Stomach (tissue), 9 donors: Measurements from ENCODE around the gene GAR1. TPM values are rescaled to one million over a fixed set of nuclear protein-coding genes. Genes with fewer than 3 reads are reported as not detected.
A peak's percentile ranks its signal among the peaks of the same experiment; 100 is the strongest.

ENCODE experiments used
- DNase-seq, 2 donors: peaks; one replicate each; pipeline versions ENCODE4 v3.0.0 to v3.0.0-alpha.2; 2013 to 2019
- H3K27ac ChIP-seq, 5 donors: fragments of 200-600 bp in 4 of 5; sonication (generic) in 4 of 5; one replicate each; pipeline ENCODE4 v1.5.1; 2013 to 2019; ENCODE audit warnings: mild to moderate bottlenecking in 1 of 5, moderate library complexity in 1 of 5
- H3K27me3 ChIP-seq, 3 donors: fragments of 200-600 bp; sonication (generic); one replicate each; pipeline ENCODE4 v1.5.1; 2017 to 2019; ENCODE audit warnings: mixed run types in 1 of 3
- H3K36me3 ChIP-seq, 4 donors: fragments of 200-600 bp; sonication (generic); 1 replicate in 3 of 4; 2 replicates in 1 of 4; pipeline ENCODE4 v1.5.1; 2016 to 2019
- H3K4me1 ChIP-seq, 4 donors: fragments of 200-600 bp; sonication (generic); one replicate each; pipeline ENCODE4 v1.5.1; 2016 to 2019
- H3K4me3 ChIP-seq, 4 donors: fragments of 200-600 bp; sonication (generic) in 3 of 4; one replicate each; pipeline ENCODE4 v1.5.1; 2016 to 2019; ENCODE audit warnings: mild to moderate bottlenecking in 1 of 4
- H3K9me3 ChIP-seq, 4 donors: fragments of 200-600 bp; sonication (generic); one replicate each; pipeline ENCODE4 v1.5.1; 2016 to 2019
- CTCF ChIP-seq, 7 experiments: fragments of 450-650 bp in 4 of 7; fragments of 200-600 bp in 3 of 7; sonication (generic) in 3 of 7; IDR thresholded peaks; one replicate each; pipeline ENCODE4 v1.5.1; 2016 to 2019; ENCODE audit warnings: antibody characterized with exemption in 7 of 7, control low read depth in 2 of 7, mild to moderate bottlenecking in 1 of 7
- EP300 ChIP-seq: sonication (generic); formaldehyde crosslinking; IDR thresholded peaks from one replicate; pipeline ENCODE4 v1.6.1; 2017; ENCODE audit warnings: antibody characterized with exemption
- POLR2A ChIP-seq, 4 donors: fragments of 450-650 bp; IDR thresholded peaks; one replicate each; pipeline ENCODE4 v1.6.1; 2016; ENCODE audit warnings: antibody characterized with exemption in 4 of 4, control low read depth in 2 of 4, mild to moderate bottlenecking in 1 of 4, moderate library complexity in 1 of 4
- POLR2AphosphoS5 ChIP-seq, 3 donors: sonication (generic); formaldehyde crosslinking; IDR thresholded peaks; one replicate each; pipeline ENCODE4 v1.6.1; 2016; ENCODE audit warnings: antibody characterized with exemption in 3 of 3
- WGBS, 5 donors: extraction: QIAGEN DNeasy Blood & Tissue Kit in 3 of 5; methylation state at CpG; one replicate each; pipeline versions ENCODE4 v1.1.5 to v1.1.7; 2013 to 2018; 5-methylcytosine and 5-hydroxymethylcytosine counted together
- intact Hi-C: fragments of 100-400 bp; cut with DNase I; formaldehyde crosslinking; loops from one replicate; pipeline ENCODE4 v1.15.1; 2023; ENCODE audit warnings: low total_unique reads
- polyA plus RNA-seq, 3 donors: library from polyadenylated mRNA; stranded (reverse); fragments of 200-250 nt; gene quantifications; one replicate each; pipeline ENCODE4 v1.2.3, GENCODE V29; 2013
- total RNA-seq, 5 donors: library from RNA; depleted of rRNA; stranded (reverse); fragments of >200 nt; gene quantifications; one replicate each; pipeline versions ENCODE4 v1.1.0 to v1.2.3, GENCODE V29; 2014 to 2016
- donor health status: healthy with polysubstance abuse.
- donor health status: Bipolar disorder and iron deficiency.
- donor health status: healthy.

Gene GAR1
- total and polyA plus RNA-seq, 8 donors = 2.2 to 19.2 (median 13.2) TPM; not detected in 2

- no peaks in the 10 kb centered on the region for H3K9me3 ChIP-seq
- H3K4me3 ChIP-seq = no peak overlapping the region
- no peaks in the 10 kb centered on the region for H3K27me3 ChIP-seq
- DNase-seq = peak in 1 of 2 donors; percentile 59
- TF ChIP-seq CTCF (IDR thresholded peaks at IDR 0.05) = peak in 1 of 7 experiments; percentile 28
- no peak for TF ChIP-seq POLR2A (IDR thresholded peaks at IDR 0.05)
- TF ChIP-seq EP300 = no peak
- no peak for TF ChIP-seq POLR2AphosphoS5 (IDR thresholded peaks at IDR 0.05)
- no peaks in the 10 kb centered on the region for H3K36me3 ChIP-seq
- 15 to 32% (median 24%) methylated on average over 4 of the region's 4 CpGs for WGBS, 5 donors
- intact Hi-C loops = no loop called here
- peaks cover 0 to 16% (median 0%) of the 10 kb centered on the region in 4 donors for H3K4me1 ChIP-seq
- no peak overlapping the region for H3K27ac ChIP-seq
Measured at GRCh38 chr4:109803924-109804571, 11.5 kb upstream of the GAR1 start.

- no peaks in the 10 kb centered on the region for H3K27me3 ChIP-seq
- intact Hi-C loops = loop anchor here (10.0 kb wide), 1 partner anchor 115 kb away; no protein-coding TSS in a partner anchor
- H3K4me1 ChIP-seq = peaks cover 2 to 6% (median 3%) of the 10 kb centered on the region in 4 donors
- no peak overlapping the region for H3K4me3 ChIP-seq
- no peak for DNase-seq
- H3K36me3 ChIP-seq = no peaks in the 10 kb centered on the region
- H3K9me3 ChIP-seq = no peaks in the 10 kb centered on the region
- TF ChIP-seq CTCF (IDR thresholded peaks at IDR 0.05) (no peak), EP300 (no peak), POLR2A (IDR thresholded peaks at IDR 0.05) (no peak), POLR2AphosphoS5 (IDR thresholded peaks at IDR 0.05) (no peak)
- 94 to 98% (median 95%) methylated on average over 2 of the region's 2 CpGs for WGBS, 5 donors
- no peak overlapping the region for H3K27ac ChIP-seq
Measured at GRCh38 chr4:109809655-109810054, 5.9 kb upstream of the GAR1 start.

- intact Hi-C loops = loop anchor here (10.0 kb wide), 1 partner anchor 116 kb away; no protein-coding TSS in a partner anchor
- Histone ChIP-seq H3K27me3 (no peaks in the 10 kb centered on the region), H3K36me3 (no peaks in the 10 kb centered on the region), H3K4me1 (peaks cover 5 to 9% (median 6%) of the 10 kb centered on the region in 4 donors), H3K9me3 (no peaks in the 10 kb centered on the region), H3K27ac (no peak overlapping the region), H3K4me3 (no peak overlapping the region)
- TF ChIP-seq EP300 (no peak), CTCF (IDR thresholded peaks at IDR 0.05) (no peak), POLR2A (IDR thresholded peaks at IDR 0.05) (no peak), POLR2AphosphoS5 (IDR thresholded peaks at IDR 0.05) (no peak)
- no peak for DNase-seq
- WGBS, 5 donors = 60 to 70% (median 67%) methylated on average over 11 of the region's 11 CpGs
Measured at GRCh38 chr4:109810552-109811387, 4.8 kb upstream of the GAR1 start.

GRCh38 chr4:109811707-109812106, 3.9 kb upstream of the GAR1 start:
- DNase-seq = no peak
- intact Hi-C loops = loop anchor here (10.0 kb wide), 1 partner anchor 117 kb away; no protein-coding TSS in a partner anchor
- H3K27ac ChIP-seq = no peak overlapping the region
- H3K27me3 ChIP-seq = no peaks in the 10 kb centered on the region
- 43 to 59% (median 51%) methylated on average over 3 of the region's 3 CpGs for WGBS, 5 donors
- TF ChIP-seq POLR2A (IDR thresholded peaks at IDR 0.05) (no peak), CTCF (IDR thresholded peaks at IDR 0.05) (no peak), POLR2AphosphoS5 (IDR thresholded peaks at IDR 0.05) (no peak), EP300 (no peak)
- H3K36me3 ChIP-seq = no peaks in the 10 kb centered on the region
- peaks cover 14 to 16% (median 15%) of the 10 kb centered on the region in 4 donors for H3K4me1 ChIP-seq
- H3K9me3 ChIP-seq = no peaks in the 10 kb centered on the region
- no peak overlapping the region for H3K4me3 ChIP-seq
